ENCODE measurements around the gene LRRC27. TPM values are rescaled to one million over a fixed set of nuclear protein-coding genes. Genes with fewer than 3 reads are reported as not detected.

The LRRC27 gene
- total and polyA plus RNA-seq, 2 of the 4 experiments (the other 2 are of a cell fraction), result 3.8 to 5.3 TPM

DNA sequence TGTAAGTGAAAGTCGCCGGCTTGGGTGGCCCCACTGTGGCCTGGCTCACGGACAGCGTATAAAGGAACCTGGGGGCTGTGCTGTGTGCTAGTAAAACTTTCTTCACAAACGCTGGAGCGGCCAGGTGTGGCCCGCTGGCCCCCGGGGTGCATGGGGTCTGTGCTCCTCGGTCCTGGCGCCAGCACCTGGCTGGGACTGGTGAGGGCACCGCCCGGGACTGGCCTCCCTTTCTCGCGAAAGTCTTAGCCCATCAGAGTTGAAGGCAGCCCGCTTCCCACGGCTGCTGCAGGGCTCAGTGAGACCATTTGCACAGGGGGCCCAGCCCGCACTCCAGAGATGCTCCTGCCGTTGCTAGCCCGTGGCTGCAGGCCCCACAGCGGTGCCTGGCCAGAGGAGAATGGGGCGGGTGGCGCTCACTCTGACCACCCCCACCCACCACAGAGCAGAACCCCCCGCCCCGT lies 70.8 kb downstream of the LRRC27 start:
- H3K4ac ChIP-seq (ENCODE audit: low read depth, low read length), result no peak overlapping the region

More for the DNA sequence above, 70.8 kb downstream of the LRRC27 start:
- intact Hi-C loops (cut with micrococcal nuclease) (no loop called here), in situ Hi-C loops (cut with MboI; ENCODE audit: low sequenced_read_pairs) (no loop called here), dilution Hi-C loops (cut with HindIII; ENCODE audit: low sequenced_read_pairs, unreplicated experiment) (no loop called here)
- Histone ChIP-seq H2BK15ac (ENCODE audit: low read depth, low read length) (no peak overlapping the region), H3K4me2 (ENCODE audit: low read depth, low read length) (no peak overlapping the region), H3K4me3 (ENCODE audit: insufficient read depth, low read depth, low read length) (no peak overlapping the region), H3K14ac (replicated peaks; ENCODE audit: low read depth, low read length) (no peak overlapping the region), H2AK9ac (replicated peaks; ENCODE audit: low read depth, low read length, poor library complexity) (peak overlapping the region; percentile 15), H2AK5ac (ENCODE audit: low read depth, low read length) (no peak overlapping the region), H3K27me3 (ENCODE audit: control insufficient read depth, insufficient read depth, low read length) (no peaks in the 10 kb centered on the region), H2BK20ac (ENCODE audit: low read depth, low read length) (no peak overlapping the region), H2BK5ac (ENCODE audit: low read depth, low read length, poor library complexity, severe bottlenecking) (no peak overlapping the region), H2BK120ac (ENCODE audit: low read depth, low read length) (no peak overlapping the region), H3K9me1 (ENCODE audit: insufficient read depth, low read length) (peaks cover 5% of the 10 kb centered on the region; the same call in 1 of the 2 replicates), H3K56ac (ENCODE audit: extremely low read depth, insufficient read depth, low read length) (no peak overlapping the region), H4K91ac (ENCODE audit: insufficient read depth, low read depth, low read length) (no peak overlapping the region), H3K36me3 (ENCODE audit: control insufficient read depth, insufficient read depth, low read length) (peaks cover 18% of the 10 kb centered on the region; the same call in 1 of the 2 replicates), H3K27ac (ENCODE audit: insufficient read depth, low read length) (no peak overlapping the region), H3K9ac (ENCODE audit: low read depth, low read length) (no peak overlapping the region), H3K4me1 (ENCODE audit: control insufficient read depth, insufficient read depth, low read length) (peaks cover 11% of the 10 kb centered on the region), H2AFZ (replicated peaks; ENCODE audit: low read length, poor library complexity) (no peak overlapping the region), H4K20me1 (ENCODE audit: insufficient read depth, low read length) (peaks cover 3% of the 10 kb centered on the region), H4K8ac (ENCODE audit: low read depth in 2 of 2, low read length in 2 of 2) (no peak overlapping the region), H4K5ac (ENCODE audit: low read depth, low read length) (no peak overlapping the region), H3K23ac (ENCODE audit: low read depth, low read length) (no peak overlapping the region), H3K9me3 (ENCODE audit: control insufficient read depth, insufficient read depth, low read length) (no peaks in the 10 kb centered on the region), H3K18ac (ENCODE audit: low read depth, low read length) (no peak overlapping the region), H3K79me1 (ENCODE audit: low read depth in 1 of 2, low read length in 2 of 2) (peaks cover 6 to 27% of the 10 kb centered on the region in 2 experiments; a peak in 3 of 4 replicates)
- 81% methylated on average over 15 of the region's 24 CpGs; no CpG with 5 or more reads in 1 of the 2 experiments for WGBS, 2 experiments (ENCODE audit: extremely low coverage in 2 of 2, insufficient read length in 1 of 2)
- no peak for ATAC-seq (ENCODE audit: low read depth)
- TF ChIP-seq MAZ (IDR thresholded peaks at IDR 0.05; ENCODE audit: borderline replicate concordance, low read depth, low read length) (no peak), RAD21 (IDR thresholded peaks at IDR 0.05; ENCODE audit: low read length) (no peak), USF2 (IDR thresholded peaks at IDR 0.05; ENCODE audit: low read depth, low read length) (no peak), MXI1 (IDR thresholded peaks at IDR 0.05; ENCODE audit: borderline replicate concordance, low read depth, low read length) (no peak), RFX5 (IDR thresholded peaks at IDR 0.05; ENCODE audit: low read depth, low read length) (no peak), CHD1 (IDR thresholded peaks at IDR 0.05; ENCODE audit: low read depth, low read length) (no peak)
- TF ChIP-seq, protein P1, sequence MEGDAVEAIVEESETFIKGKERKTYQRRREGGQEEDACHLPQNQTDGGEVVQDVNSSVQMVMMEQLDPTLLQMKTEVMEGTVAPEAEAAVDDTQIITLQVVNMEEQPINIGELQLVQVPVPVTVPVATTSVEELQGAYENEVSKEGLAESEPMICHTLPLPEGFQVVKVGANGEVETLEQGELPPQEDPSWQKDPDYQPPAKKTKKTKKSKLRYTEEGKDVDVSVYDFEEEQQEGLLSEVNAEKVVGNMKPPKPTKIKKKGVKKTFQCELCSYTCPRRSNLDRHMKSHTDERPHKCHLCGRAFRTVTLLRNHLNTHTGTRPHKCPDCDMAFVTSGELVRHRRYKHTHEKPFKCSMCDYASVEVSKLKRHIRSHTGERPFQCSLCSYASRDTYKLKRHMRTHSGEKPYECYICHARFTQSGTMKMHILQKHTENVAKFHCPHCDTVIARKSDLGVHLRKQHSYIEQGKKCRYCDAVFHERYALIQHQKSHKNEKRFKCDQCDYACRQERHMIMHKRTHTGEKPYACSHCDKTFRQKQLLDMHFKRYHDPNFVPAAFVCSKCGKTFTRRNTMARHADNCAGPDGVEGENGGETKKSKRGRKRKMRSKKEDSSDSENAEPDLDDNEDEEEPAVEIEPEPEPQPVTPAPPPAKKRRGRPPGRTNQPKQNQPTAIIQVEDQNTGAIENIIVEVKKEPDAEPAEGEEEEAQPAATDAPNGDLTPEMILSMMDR (conservative IDR thresholded peaks at IDR 0.05; ENCODE audit: low read depth, low read length), result no peak
- TF ChIP-seq, protein P2, sequence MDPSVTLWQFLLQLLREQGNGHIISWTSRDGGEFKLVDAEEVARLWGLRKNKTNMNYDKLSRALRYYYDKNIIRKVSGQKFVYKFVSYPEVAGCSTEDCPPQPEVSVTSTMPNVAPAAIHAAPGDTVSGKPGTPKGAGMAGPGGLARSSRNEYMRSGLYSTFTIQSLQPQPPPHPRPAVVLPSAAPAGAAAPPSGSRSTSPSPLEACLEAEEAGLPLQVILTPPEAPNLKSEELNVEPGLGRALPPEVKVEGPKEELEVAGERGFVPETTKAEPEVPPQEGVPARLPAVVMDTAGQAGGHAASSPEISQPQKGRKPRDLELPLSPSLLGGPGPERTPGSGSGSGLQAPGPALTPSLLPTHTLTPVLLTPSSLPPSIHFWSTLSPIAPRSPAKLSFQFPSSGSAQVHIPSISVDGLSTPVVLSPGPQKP (IDR thresholded peaks at IDR 0.05; ENCODE audit: borderline replicate concordance, low read depth, low read length), result no peak
- no peak for DNase-seq
- ChIA-PET CTCF (no interaction called here), POLR2A (ENCODE audit: unreplicated experiment) (no interaction called here)
- no TSS peak for BruUV-seq (replicated peaks)
